ENCODE results near the gene MSMB.
"Not testable (repeated sequence)": the region's sequence is repeated elsewhere in the genome, so short reads cannot be mapped to it uniquely, and the experiment has no call there.

Gene MSMB

DNA sequence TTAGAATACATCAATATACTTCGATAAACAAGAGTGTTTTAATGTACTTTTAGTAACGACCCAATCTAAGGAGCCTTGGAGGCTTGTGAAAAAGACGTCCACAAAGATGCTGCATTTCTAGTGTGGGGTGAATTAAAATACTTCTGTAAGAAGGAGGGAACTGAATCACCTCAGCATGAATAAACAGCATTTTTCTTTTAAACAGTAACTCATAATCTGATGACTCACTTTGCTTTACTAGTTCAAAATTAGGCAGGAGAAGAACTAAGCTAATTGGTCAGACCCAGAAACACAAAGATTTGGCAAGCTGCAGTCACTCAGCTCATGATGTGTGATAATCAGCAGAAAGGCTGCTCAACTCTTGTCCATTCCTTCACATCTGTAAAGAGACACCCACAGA lies 39.9 kb downstream of the MSMB start:
- no peak for DNase-seq (ENCODE audit: low read depth)

DNA sequence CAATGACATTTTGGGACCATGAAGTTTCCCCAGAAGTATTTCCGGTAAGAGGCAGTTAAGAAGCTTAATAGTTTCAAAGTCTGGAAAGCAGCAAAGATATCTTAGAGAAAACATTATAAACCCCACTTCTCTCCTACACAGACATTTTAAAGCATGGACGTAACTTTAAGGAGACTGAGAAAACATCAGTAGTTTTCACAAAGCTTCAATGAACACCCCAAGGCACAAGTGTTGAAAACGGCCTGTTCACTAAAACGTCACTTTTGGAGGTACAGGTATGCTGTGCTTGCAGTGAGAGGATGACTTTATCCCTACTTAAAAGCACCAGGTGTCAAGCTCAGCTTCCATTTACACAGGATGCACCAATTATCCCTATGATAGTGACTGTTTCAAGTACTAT lies 40.7 kb downstream of the MSMB start:
- no peak for DNase-seq (ENCODE audit: low read depth)

- DNase-seq (ENCODE audit: low read depth) = no peak
Measured at GRCh38 chr10:46004963-46005362, 41.1 kb downstream of the MSMB start.

GRCh38 chr10:46002916-46003693 lies 43.0 kb downstream of the MSMB start:
- no peak for DNase-seq (ENCODE audit: low read depth)

GRCh38 chr10:46002189-46002687 lies 43.8 kb downstream of the MSMB start:
- DNase-seq (ENCODE audit: low read depth) = not testable (repeated sequence)

DNA sequence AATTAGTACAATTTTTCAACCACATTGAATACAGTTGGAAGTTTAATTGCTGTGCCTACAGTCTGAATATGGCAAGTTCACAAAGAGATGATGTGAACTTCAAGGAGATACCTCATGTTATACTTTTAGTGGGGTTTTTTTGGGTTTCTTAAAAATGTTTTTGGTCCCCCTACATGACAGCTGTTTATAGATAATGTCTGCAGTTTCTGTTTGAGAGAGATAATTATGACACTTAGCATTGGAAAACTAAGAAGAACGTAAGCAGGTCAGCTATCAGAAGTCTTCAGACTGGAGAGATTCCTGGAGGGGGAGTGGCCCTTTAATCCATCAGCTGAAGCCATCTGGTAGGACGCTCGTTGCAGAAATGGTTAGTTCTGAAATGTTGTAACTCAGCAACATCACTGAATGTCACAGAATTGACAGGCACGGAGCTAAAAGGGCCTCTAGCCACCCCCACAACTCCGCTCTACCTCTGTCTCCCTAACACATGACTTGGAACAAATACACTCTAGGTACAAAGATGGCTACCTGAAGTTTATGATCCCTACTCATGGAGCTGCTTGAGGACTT lies 44.8 kb downstream of the MSMB start:
- no peak for DNase-seq (ENCODE audit: low read depth)

DNA sequence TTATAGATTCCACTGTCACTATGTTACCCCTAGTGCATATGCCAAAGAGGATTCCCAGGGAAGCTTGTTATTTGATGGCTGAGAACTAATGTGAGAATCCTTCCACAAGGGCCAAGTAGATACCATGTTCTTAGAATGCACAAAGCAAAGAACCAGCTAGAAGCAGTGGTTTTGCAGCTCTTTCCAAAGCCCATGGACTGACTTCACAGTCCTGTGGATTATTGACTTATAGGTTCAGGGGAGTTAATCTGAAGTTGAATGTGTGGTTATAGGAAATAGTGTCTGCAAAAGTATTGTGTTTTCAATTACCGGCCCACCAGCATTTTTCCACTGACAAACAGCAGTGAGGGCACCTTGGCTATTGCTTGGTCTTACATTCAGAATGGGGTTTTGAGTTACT lies 45.5 kb downstream of the MSMB start:
- no peak for DNase-seq (ENCODE audit: low read depth)

DNA sequence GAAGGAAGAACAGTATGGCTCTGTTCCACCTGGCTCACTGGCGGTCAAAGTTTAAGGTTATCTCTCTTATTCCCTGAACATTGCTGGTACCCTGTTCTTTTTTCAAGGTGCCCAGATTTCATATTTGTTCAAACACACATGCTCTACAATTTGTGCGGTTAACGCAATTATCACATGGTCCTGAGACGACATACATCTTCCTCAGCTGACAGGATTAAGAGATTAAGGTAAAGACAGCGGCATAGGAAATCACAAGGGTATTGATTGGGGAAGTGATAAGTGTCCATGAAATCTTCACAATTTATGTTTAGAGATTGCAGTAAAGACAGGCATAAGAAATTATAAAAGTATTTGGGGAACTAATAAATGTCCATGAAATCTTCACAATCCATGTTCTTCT lies 46.1 kb downstream of the MSMB start:
- DNase-seq (ENCODE audit: low read depth) = not testable (repeated sequence)

DNA sequence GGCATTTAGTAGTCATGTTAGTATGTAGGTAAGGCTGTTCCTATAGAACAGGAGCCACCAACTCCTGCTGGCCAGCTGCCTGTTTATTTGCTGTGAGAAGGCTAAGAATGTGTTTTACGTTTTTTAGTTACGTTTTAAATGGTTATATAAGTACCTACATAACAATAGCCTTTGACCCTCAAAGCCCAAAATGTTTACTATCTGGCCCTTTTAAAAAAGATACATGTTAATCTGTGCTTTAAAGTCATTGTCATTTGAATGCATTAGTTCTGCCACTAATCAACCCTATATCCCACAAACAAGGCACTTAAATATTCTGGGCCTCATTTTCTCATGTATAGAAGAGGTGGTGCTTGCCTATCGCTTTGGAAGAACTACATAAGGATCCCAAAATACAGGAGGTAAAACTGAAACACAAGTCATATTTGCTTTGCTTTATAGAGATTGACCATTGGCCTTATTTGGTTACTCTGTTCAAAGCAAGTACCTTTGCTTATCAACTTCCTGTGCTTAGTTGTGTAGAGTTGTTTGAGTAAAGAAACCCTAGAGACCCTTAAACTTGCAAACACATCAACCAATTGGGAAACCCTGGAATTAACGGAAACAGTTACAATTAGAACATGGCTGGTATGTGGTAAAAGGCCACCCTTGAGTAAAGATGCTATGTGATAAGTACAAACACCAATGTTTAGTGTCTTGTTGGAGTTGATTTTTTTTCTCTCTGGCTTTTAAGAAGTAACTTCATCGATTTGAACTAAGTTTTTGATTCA lies 47.9 kb downstream of the MSMB start:
- DNase-seq (ENCODE audit: low read depth) = no peak

GRCh38 chr10:45997557-45997956 lies 48.5 kb downstream of the MSMB start:
- no peak for DNase-seq (ENCODE audit: low read depth)

- not testable (repeated sequence) for DNase-seq (ENCODE audit: low read depth)
Measured at GRCh38 chr10:45985590-45985989, 60.5 kb downstream of the MSMB start.

GRCh38 chr10:45984473-45984872 lies 61.6 kb downstream of the MSMB start:
- not testable (repeated sequence) for DNase-seq (ENCODE audit: low read depth)

DNA sequence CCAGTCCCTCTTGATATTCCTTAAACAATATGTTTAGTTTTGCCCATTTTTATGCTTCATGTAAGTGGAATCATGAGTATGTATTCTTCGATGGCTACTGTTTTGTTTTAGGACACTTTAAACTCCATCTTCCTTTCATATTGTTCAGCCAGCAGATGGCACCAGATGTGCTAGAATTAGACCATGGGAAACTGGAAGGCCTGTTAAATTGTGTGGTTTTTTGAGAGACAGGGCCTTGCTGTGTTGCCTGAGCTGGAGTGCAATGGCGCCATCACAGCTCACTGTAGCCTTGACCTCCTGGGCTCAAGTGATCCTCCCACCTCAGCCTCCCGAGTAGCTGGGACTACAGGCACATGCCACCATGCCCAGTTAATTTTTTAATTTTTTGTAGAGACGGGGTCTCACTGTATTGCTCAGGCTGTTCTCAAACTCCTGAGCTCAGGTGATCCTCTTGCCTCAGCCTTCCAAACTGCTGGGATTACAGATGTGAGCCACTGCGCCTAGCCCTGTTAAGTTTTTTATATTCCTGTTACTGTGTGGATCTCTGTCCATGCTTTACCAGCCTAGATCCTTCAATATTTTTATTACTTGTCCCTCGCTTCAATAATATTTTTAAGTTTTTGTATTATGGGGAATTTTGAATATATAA lies 62.4 kb downstream of the MSMB start:
- DNase-seq (ENCODE audit: low read depth) = peak; percentile 10

Measured in stimulated activated CD4-positive, alpha-beta T cell treated with anti-CD3 and anti-CD28 coated beads, Interleukin-2, amount 100 ng/mL, for 4 hours (primary cell).